GM12878 (cell line): Measurements from ENCODE around the gene CFAP65. TPM values are rescaled to one million over a fixed set of nuclear protein-coding genes. Genes with fewer than 3 reads are reported as not detected.

Source experiments
- ATAC-seq: fragments of 200-7000 bp; cut with Tn5 transposase; 3 replicates; pipeline ENCODE4 v1.9.1; 2020; ENCODE audit warnings: mild to moderate bottlenecking, moderate library complexity
- BruUV-seq: library from RNA; stranded (reverse); fragments of 400-500 nt; replicated peaks from 2 replicates; lab custom pipeline; 2021; lab: Mats Ljungman, UMichigan
- CTCF ChIA-PET: fragments of 300-600 bp; sonication (Branson Sonifier 250); formaldehyde crosslinking; extraction: SDS; loops from one replicate; lab custom pipeline; 2021; ENCODE audit warnings: inconsistent platforms; lab: Yijun Ruan, JAX
- POLR2A ChIA-PET: fragments of 350-600 bp; formaldehyde crosslinking; extraction: SDS; loops from one replicate; lab custom pipeline; 2021; ENCODE audit warnings: inconsistent platforms; lab: Charles Lee
- RAD21 ChIA-PET: fragments of 300-600 bp; sonication (Branson Sonifier 250); formaldehyde crosslinking; loops from one replicate; lab custom pipeline; 2023; ENCODE audit warnings: antibody characterized with exemption; ENCODE audit not compliant: unreplicated experiment; lab: Charles Lee
- SMC1A ChIA-PET: fragments of 300-600 bp; sonication (Branson Sonifier 250); formaldehyde crosslinking; loops from one replicate; lab custom pipeline; 2023; ENCODE audit not compliant: unreplicated experiment, uncharacterized antibody; lab: Charles Lee
- DNase-seq: peaks from one replicate; pipeline ENCODE4 v3.0.0-alpha.2; 2011; ENCODE audit warnings: low read depth, low spot score
- FAIRE-seq: peaks from 3 replicates; lab custom pipeline; 2011; peaks lifted over from hg19 to GRCh38; lab: Jason Lieb, UNC
- H2AFZ ChIP-seq: 2 replicates; pipeline ENCODE4 v1.6.0; 2011; ENCODE audit warnings: low read depth, low read length, control low read depth; ENCODE audit not compliant: control insufficient read depth
- H3K27ac ChIP-seq: 2 replicates; pipeline ENCODE4 v1.5.1; 2011; ENCODE audit warnings: control low read depth; ENCODE audit not compliant: control insufficient read depth, insufficient read depth
- H3K27me3 ChIP-seq, 2 experiments: replicated peaks in 1 of 2; 2 replicates each; pipeline versions ENCODE4 v1.6.0 to v1.6.1; 2011; ENCODE audit warnings: low read length in 1 of 2; ENCODE audit not compliant: control insufficient read depth in 2 of 2, insufficient read depth in 2 of 2
- H3K36me3 ChIP-seq, 2 experiments: 2 replicates each; pipeline ENCODE4 v1.5.1; 2011; ENCODE audit warnings: low read length in 1 of 2; ENCODE audit not compliant: control insufficient read depth in 2 of 2, insufficient read depth in 2 of 2
- H3K4me1 ChIP-seq: 2 replicates; pipeline ENCODE4 v1.6.1; 2011; ENCODE audit warnings: mild to moderate bottlenecking, low read length, moderate library complexity, mixed read lengths; ENCODE audit not compliant: control insufficient read depth, insufficient read depth
- H3K4me2 ChIP-seq: 2 replicates; pipeline ENCODE4 v1.6.0; 2011; ENCODE audit warnings: control low read depth; ENCODE audit not compliant: control insufficient read depth, insufficient read depth
- H3K4me3 ChIP-seq: fragments of 200-600 bp; sonication (generic); 2 replicates; pipeline ENCODE4 v1.5.1; 2016
- H3K79me2 ChIP-seq: 2 replicates; pipeline ENCODE4 v1.6.0; 2011; ENCODE audit warnings: low read length; ENCODE audit not compliant: control insufficient read depth, insufficient read depth
- H3K9ac ChIP-seq: 2 replicates; pipeline ENCODE4 v1.8.0; 2011; ENCODE audit warnings: low read length, control low read depth, mixed read lengths; ENCODE audit not compliant: control insufficient read depth, insufficient read depth
- H3K9me3 ChIP-seq: replicated peaks from 3 replicates; pipeline ENCODE4 v1.5.1; 2011; ENCODE audit warnings: mild to moderate bottlenecking, low read length; ENCODE audit not compliant: control insufficient read depth, insufficient read depth
- H4K20me1 ChIP-seq: 2 replicates; pipeline ENCODE4 v1.6.0; 2011; ENCODE audit not compliant: control insufficient read depth, insufficient read depth
- ATF3 ChIP-seq: IDR thresholded peaks from 2 replicates; pipeline ENCODE4 v1.6.1; 2011; ENCODE audit warnings: low read depth, mild to moderate bottlenecking, low read length, moderate library complexity, borderline replicate concordance; ENCODE audit errors: extremely low read depth
- BHLHE40 ChIP-seq, 2 experiments: fragments of 450-650 bp in 1 of 2; IDR thresholded peaks; 2 replicates each; pipeline ENCODE4 v1.6.1; 2011 to 2017; ENCODE audit warnings: low read depth in 2 of 2, borderline replicate concordance in 1 of 2, improper control_type of control experiment in 1 of 2, low read length in 1 of 2, mild to moderate bottlenecking in 1 of 2
- CBX3 ChIP-seq: fragments of 200-600 bp; sonication (generic); IDR thresholded peaks from 2 replicates; pipeline ENCODE4 v1.6.1; 2016; ENCODE audit warnings: low read depth, borderline replicate concordance
- CEBPZ ChIP-seq: fragments of 150-350 bp; IDR thresholded peaks from 2 replicates; pipeline ENCODE4 v1.6.1; 2016; ENCODE audit warnings: low read depth, low read length
- CREB1 ChIP-seq: IDR thresholded peaks from 2 replicates; pipeline ENCODE4 v1.6.1; 2012; ENCODE audit warnings: low read depth, mild to moderate bottlenecking, inconsistent platforms
- EGR1 ChIP-seq, 2 experiments: IDR thresholded peaks; 1 replicate in 1 of 2; 2 replicates in 1 of 2; pipeline ENCODE4 v1.6.1; 2011 to 2012; ENCODE audit warnings: low read depth in 2 of 2, low read length in 2 of 2, borderline replicate concordance in 1 of 2, mild to moderate bottlenecking in 1 of 2, moderate library complexity in 1 of 2
- EP300 ChIP-seq, 2 experiments: fragments of 150-350 bp in 1 of 2; IDR thresholded peaks; 2 replicates each; pipeline ENCODE4 v1.6.1; 2011 to 2012; ENCODE audit warnings: low read depth in 2 of 2, low read length in 2 of 2, borderline replicate concordance in 1 of 2, improper control_type of control experiment in 1 of 2, inconsistent platforms in 1 of 2; ENCODE audit not compliant: control insufficient read depth in 1 of 2
- MLLT1 ChIP-seq: fragments of 450-650 bp; IDR thresholded peaks from 2 replicates; pipeline ENCODE4 v1.6.1; 2016; ENCODE audit warnings: mild to moderate bottlenecking
- SIX5 ChIP-seq: IDR thresholded peaks from 2 replicates; pipeline ENCODE4 v1.6.1; 2011; ENCODE audit warnings: mild to moderate bottlenecking, low read depth, low read length, moderate library complexity; ENCODE audit not compliant: severe bottlenecking
- SP1 ChIP-seq: IDR thresholded peaks from one replicate; pipeline ENCODE4 v1.6.1; 2011; ENCODE audit warnings: low read depth, low read length
- TAF1 ChIP-seq: IDR thresholded peaks from 2 replicates; pipeline ENCODE4 v1.6.1; 2011; ENCODE audit warnings: mild to moderate bottlenecking, low read depth, low read length, borderline replicate concordance
- TARDBP ChIP-seq: IDR thresholded peaks from 2 replicates; pipeline ENCODE4 v1.6.1; 2016; ENCODE audit warnings: borderline replicate concordance
- TBL1XR1 ChIP-seq: IDR thresholded peaks from 2 replicates; pipeline ENCODE4 v1.6.1; 2012; ENCODE audit warnings: low read depth, low read length, improper control_type of control experiment
- WGBS: methylation state at CpG from one replicate; pipeline ENCODE4 v1.1.6; 2016; ENCODE audit warnings: low lambda C conversion rate; ENCODE audit not compliant: insufficient replicate concordance, insufficient coverage; ENCODE audit errors: missing lambda C conversion rate; 5-methylcytosine and 5-hydroxymethylcytosine counted together
- in situ Hi-C: fragments of 300-500 bp; cut with MboI; formaldehyde crosslinking; loops from 9 replicates; pipeline ENCODE4 v1.14.3; 2018; ENCODE audit warnings: mixed read lengths
- intact Hi-C: fragments of 100-400 bp; cut with micrococcal nuclease; formaldehyde crosslinking; loops from one replicate; pipeline ENCODE4 v1.14.2; 2022; ENCODE audit not compliant: unreplicated experiment
- polyA plus RNA-seq, 11 experiments: library from polyadenylated mRNA; depleted of rRNA in 4 of 11; unstranded in 6 of 11; stranded (reverse) in 5 of 11; fragments of >200 nt; fragmentation: Nextera tagmentation in 4 of 11; fragmentation: Illumina TruSeq in 1 of 11; extraction: Ambion mirVana in 4 of 11; extraction: Trizol in 1 of 11; gene quantifications; 1 replicate in 1 of 11; 2 replicates in 10 of 11; pipeline versions ENCODE4 v1.2.1 to v1.2.3, GENCODE V29; 2011 to 2016; ENCODE audit warnings: inconsistent platforms in 2 of 11, missing spikeins in 2 of 11, low read depth in 1 of 11
- total RNA-seq, 4 experiments: library from RNA; depleted of rRNA in 3 of 4; stranded (reverse); fragments of >200 nt in 3 of 4; fragmentation: Illumina TruSeq in 1 of 4; extraction: Trizol in 1 of 4; gene quantifications; 2 replicates each; pipeline versions ENCODE4 v1.2.1 to v1.2.3, GENCODE V29; 2013 to 2021
- TF ChIP-seq, protein P1 (sequence below): fragments of 450-650 bp; formaldehyde crosslinking; IDR thresholded peaks from 2 replicates; pipeline ENCODE4 v1.4.0; 2020; ENCODE audit warnings: mild to moderate bottlenecking, moderate library complexity

CFAP65 gene
- total and polyA plus RNA-seq, 10 of the 15 experiments (the other 5 are each of a cell fraction or from before 2014, with no cell fraction given) = not detected

DNA sequence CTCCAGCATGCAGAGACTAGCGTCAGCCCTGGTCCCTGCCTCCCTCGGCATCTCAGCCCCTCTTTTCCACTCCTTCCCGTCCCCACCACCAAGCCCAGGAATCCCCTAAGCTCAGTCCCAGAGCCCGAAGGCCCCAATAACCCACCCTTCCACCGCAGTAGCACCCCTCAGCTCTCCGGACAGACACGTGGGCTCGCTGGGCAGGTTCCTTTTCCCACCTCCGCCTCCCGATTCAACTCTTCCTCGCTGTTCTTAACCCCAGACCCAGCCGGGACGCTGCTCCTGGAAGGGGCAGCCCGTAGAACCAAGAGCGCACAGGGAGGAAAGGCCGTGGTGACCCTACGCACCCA lies 18.0 kb upstream of the CFAP65 start:
- Histone ChIP-seq H2AFZ (no peak overlapping the region), H3K36me3 (no peaks in the 10 kb centered on the region), H3K4me2 (no peak overlapping the region), H3K79me2 (no peaks in the 10 kb centered on the region), H3K27ac (no peak overlapping the region), H3K9me3 (no peaks in the 10 kb centered on the region), H3K9ac (no peak overlapping the region), H4K20me1 (no peaks in the 10 kb centered on the region), H3K4me3 (no peak overlapping the region), H3K27me3 (peaks cover 23 to 26% of the 10 kb centered on the region in 2 experiments), H3K4me1 (no peaks in the 10 kb centered on the region)
- intact Hi-C loops = loop anchor here (5.0 kb wide), 1 partner anchor 238 kb away; no protein-coding TSS in a partner anchor
- SMC1A ChIA-PET = interaction anchor here (1.2 to 1.7 kb wide), 2 partner anchors 60 to 95 kb away, joined by 4 to 13 read pairs; no protein-coding TSS in a partner anchor
- RAD21 ChIA-PET = interaction anchor here (0.7 to 2.9 kb wide), 5 partner anchors 45 to 95 kb away, joined by 3 to 24 read pairs (median 6); no protein-coding TSS in a partner anchor
- FAIRE-seq = no peak
- in situ Hi-C loops = loop anchor here (5.0 kb wide), 2 partner anchors 88 to 238 kb away; no protein-coding TSS in a partner anchor
- 28% methylated on average over 17 of the region's 17 CpGs for WGBS
- BruUV-seq = no TSS peak
- ATAC-seq = no peak
- POLR2A ChIA-PET = interaction anchor here (0.6 kb wide), 1 partner anchor 194 kb away, joined by 7 read pairs; the partner anchor contains the start of gene TUBA4B
- TF ChIP-seq BHLHE40 (IDR thresholded peaks at IDR 0.05; ENCODE audit: borderline replicate concordance in 1 of 2, low read depth in 2 of 2, low read length in 1 of 2) = no peak
- no peak for TF ChIP-seq CREB1
- no peak for TF ChIP-seq ATF3
- no peak for TF ChIP-seq MLLT1
- no peak for TF ChIP-seq SIX5
- TF ChIP-seq SP1 = no peak
- no peak for TF ChIP-seq EGR1 (IDR thresholded peaks at IDR 0.05; ENCODE audit: borderline replicate concordance in 1 of 2, low read depth in 2 of 2, low read length in 2 of 2)
- TF ChIP-seq, protein P1, sequence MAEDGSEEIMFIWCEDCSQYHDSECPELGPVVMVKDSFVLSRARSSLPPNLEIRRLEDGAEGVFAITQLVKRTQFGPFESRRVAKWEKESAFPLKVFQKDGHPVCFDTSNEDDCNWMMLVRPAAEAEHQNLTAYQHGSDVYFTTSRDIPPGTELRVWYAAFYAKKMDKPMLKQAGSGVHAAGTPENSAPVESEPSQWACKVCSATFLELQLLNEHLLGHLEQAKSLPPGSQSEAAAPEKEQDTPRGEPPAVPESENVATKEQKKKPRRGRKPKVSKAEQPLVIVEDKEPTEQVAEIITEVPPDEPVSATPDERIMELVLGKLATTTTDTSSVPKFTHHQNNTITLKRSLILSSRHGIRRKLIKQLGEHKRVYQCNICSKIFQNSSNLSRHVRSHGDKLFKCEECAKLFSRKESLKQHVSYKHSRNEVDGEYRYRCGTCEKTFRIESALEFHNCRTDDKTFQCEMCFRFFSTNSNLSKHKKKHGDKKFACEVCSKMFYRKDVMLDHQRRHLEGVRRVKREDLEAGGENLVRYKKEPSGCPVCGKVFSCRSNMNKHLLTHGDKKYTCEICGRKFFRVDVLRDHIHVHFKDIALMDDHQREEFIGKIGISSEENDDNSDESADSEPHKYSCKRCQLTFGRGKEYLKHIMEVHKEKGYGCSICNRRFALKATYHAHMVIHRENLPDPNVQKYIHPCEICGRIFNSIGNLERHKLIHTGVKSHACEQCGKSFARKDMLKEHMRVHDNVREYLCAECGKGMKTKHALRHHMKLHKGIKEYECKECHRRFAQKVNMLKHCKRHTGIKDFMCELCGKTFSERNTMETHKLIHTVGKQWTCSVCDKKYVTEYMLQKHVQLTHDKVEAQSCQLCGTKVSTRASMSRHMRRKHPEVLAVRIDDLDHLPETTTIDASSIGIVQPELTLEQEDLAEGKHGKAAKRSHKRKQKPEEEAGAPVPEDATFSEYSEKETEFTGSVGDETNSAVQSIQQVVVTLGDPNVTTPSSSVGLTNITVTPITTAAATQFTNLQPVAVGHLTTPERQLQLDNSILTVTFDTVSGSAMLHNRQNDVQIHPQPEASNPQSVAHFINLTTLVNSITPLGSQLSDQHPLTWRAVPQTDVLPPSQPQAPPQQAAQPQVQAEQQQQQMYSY = no peak
- TF ChIP-seq CBX3 = no peak
- no peak for TF ChIP-seq TARDBP
- no peak for TF ChIP-seq TBL1XR1
- TF ChIP-seq EP300 (IDR thresholded peaks at IDR 0.05; ENCODE audit: borderline replicate concordance in 1 of 2, control insufficient read depth in 1 of 2, low read depth in 2 of 2, low read length in 2 of 2) = no peak
- no peak for TF ChIP-seq CEBPZ
- no peak for TF ChIP-seq TAF1
- CTCF ChIA-PET = interaction anchor here (1.0 to 5.2 kb wide), 9 partner anchors 9 to 101 kb away, joined by 3 to 60 read pairs (median 11); no protein-coding TSS in a partner anchor
- no peak for DNase-seq
